PC-3 (cell line): Measurements from ENCODE around the gene RPS2.

ENCODE experiments used
- EZH2 ChIP-seq: fragments of 300-600 bp; sonication (generic); IDR thresholded peaks from one replicate; pipeline ENCODE4 v1.6.1; 2017; ENCODE audit warnings: antibody characterized with exemption, mild to moderate bottlenecking, low read length; ENCODE audit not compliant: unreplicated experiment
- TF ChIP-seq, protein P1 (sequence below): fragments of 300-600 bp; sonication (generic); conservative IDR thresholded peaks from 2 replicates; pipeline ENCODE4 v1.5.1; 2017; ENCODE audit warnings: antibody characterized with exemption, low read depth, mild to moderate bottlenecking, low read length

- TF ChIP-seq EZH2: no peak
- TF ChIP-seq, protein P1, sequence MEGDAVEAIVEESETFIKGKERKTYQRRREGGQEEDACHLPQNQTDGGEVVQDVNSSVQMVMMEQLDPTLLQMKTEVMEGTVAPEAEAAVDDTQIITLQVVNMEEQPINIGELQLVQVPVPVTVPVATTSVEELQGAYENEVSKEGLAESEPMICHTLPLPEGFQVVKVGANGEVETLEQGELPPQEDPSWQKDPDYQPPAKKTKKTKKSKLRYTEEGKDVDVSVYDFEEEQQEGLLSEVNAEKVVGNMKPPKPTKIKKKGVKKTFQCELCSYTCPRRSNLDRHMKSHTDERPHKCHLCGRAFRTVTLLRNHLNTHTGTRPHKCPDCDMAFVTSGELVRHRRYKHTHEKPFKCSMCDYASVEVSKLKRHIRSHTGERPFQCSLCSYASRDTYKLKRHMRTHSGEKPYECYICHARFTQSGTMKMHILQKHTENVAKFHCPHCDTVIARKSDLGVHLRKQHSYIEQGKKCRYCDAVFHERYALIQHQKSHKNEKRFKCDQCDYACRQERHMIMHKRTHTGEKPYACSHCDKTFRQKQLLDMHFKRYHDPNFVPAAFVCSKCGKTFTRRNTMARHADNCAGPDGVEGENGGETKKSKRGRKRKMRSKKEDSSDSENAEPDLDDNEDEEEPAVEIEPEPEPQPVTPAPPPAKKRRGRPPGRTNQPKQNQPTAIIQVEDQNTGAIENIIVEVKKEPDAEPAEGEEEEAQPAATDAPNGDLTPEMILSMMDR: no peak
These were observed 11.5 kb upstream of the RPS2 start for GRCh38 chr16:1976216-1976520.
